Smooth muscle cell (in vitro differentiated cells): ENCODE measurements around the gene MIDN. TPM values are rescaled to one million over a fixed set of nuclear protein-coding genes. Genes with fewer than 3 reads are reported as not detected.

Source experiments
- DNase-seq: peaks from one replicate; lab custom pipeline; 2025; ENCODE audit not compliant: unreplicated experiment; lab: John Stamatoyannopoulos, UW
- H2AFZ ChIP-seq: fragments of 200-600 bp; sonication (generic); 2 replicates; pipeline ENCODE4 v1.6.0; 2016; ENCODE audit warnings: antibody characterized with exemption, low read depth, mild to moderate bottlenecking
- H3F3A ChIP-seq: fragments of 200-600 bp; sonication (generic); 2 replicates; pipeline ENCODE4 v1.6.0; 2017; ENCODE audit warnings: antibody characterized with exemption, low read depth
- H3K27ac ChIP-seq: fragments of 200-600 bp; sonication (generic); 2 replicates; pipeline ENCODE4 v1.5.1; 2016; ENCODE audit warnings: low read depth, mild to moderate bottlenecking
- H3K27me3 ChIP-seq: fragments of 200-600 bp; sonication (generic); 2 replicates; pipeline ENCODE4 v1.6.1; 2016; ENCODE audit warnings: low read depth, mild to moderate bottlenecking
- H3K36me3 ChIP-seq: fragments of 200-600 bp; sonication (generic); 2 replicates; pipeline ENCODE4 v1.5.1; 2016; ENCODE audit warnings: low read depth
- H3K4me1 ChIP-seq: fragments of 200-600 bp; sonication (generic); 2 replicates; pipeline ENCODE4 v1.5.1; 2016; ENCODE audit warnings: low read depth
- H3K4me2 ChIP-seq: fragments of 200-600 bp; sonication (generic); 2 replicates; pipeline ENCODE4 v1.6.0; 2016; ENCODE audit warnings: mild to moderate bottlenecking
- H3K4me3 ChIP-seq: fragments of 200-600 bp; sonication (generic); 2 replicates; pipeline ENCODE4 v1.5.1; 2016; ENCODE audit warnings: mild to moderate bottlenecking
- H3K79me2 ChIP-seq: fragments of 200-600 bp; sonication (generic); 2 replicates; pipeline ENCODE4 v1.6.0; 2016; ENCODE audit warnings: low read depth, mild to moderate bottlenecking
- H3K9ac ChIP-seq: fragments of 200-600 bp; sonication (generic); 2 replicates; pipeline ENCODE4 v1.6.0; 2016; ENCODE audit warnings: low read depth
- H3K9me3 ChIP-seq: fragments of 200-600 bp; sonication (generic); replicated peaks from 2 replicates; pipeline ENCODE4 v1.5.1; 2016; ENCODE audit warnings: low read depth
- H4K20me1 ChIP-seq: fragments of 200-600 bp; sonication (generic); 2 replicates; pipeline ENCODE4 v1.6.0; 2016; ENCODE audit warnings: low read depth
- CTCF ChIP-seq: fragments of 200-600 bp; sonication (generic); IDR thresholded peaks from 2 replicates; pipeline ENCODE4 v1.5.1; 2017; ENCODE audit warnings: borderline replicate concordance, mild to moderate bottlenecking, antibody characterized with exemption; ENCODE audit not compliant: insufficient read depth, poor library complexity, severe bottlenecking
- WGBS: methylation state at CpG from one replicate; pipeline ENCODE4 v1.1.7; 2016; ENCODE audit warnings: low lambda C conversion rate; 5-methylcytosine and 5-hydroxymethylcytosine counted together
- polyA plus RNA-seq: library from polyadenylated mRNA; unstranded; fragments of >200 nt; fragmentation: Nextera tagmentation; extraction: Ambion mirVana; gene quantifications from 2 replicates; pipeline ENCODE4 v1.2.1, GENCODE V29; 2016
- total RNA-seq: library from RNA; depleted of rRNA; stranded (reverse); fragments of >200 nt; gene quantifications from 2 replicates; pipeline ENCODE4 v1.2.3, GENCODE V29; 2014

The MIDN gene
- total and polyA plus RNA-seq, 2 experiments from 2014 or later = 58.5 to 65.3 TPM

DNA sequence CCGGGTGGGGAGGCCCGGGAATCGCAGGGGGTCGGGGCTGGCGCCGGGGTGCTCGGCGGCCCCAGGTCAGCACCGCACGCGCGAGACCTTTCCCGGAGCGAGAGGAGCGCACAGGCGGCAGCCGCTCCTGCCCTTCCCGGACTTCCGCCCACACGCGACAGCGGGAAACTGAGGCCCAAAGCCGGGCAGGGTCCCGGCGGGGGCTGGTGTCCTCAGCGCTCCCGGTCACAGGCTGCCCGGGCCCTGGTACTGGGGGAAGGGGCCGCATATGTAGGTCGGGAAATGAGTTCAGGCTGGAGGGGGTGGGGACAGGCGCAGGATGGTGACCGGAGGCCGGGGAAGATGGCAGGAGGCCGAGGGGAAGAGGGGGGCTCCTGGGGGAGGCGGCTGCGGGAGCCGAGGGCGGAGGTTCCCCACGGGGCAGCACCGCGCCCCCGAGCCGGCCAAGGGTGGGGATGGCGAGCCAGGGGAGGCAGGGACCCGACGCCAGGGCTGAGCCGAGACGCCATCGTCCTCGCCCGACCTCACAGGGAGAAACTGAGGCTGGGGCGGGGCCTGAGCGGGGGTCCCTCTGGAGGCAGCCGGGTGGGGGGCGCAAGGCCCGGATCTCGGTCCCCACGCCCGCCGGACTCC is 11.2 kb upstream of the MIDN start:
- Histone ChIP-seq H3K27me3 (no peaks in the 10 kb centered on the region), H3K4me1 (peaks cover 12% of the 10 kb centered on the region), H3K4me2 (peak overlapping the region; percentile 95), H3K9me3 (no peaks in the 10 kb centered on the region), H3K4me3 (peak overlapping the region; percentile 64), H4K20me1 (peaks cover 42% of the 10 kb centered on the region), H3K36me3 (no peaks in the 10 kb centered on the region), H3K9ac (peak overlapping the region; percentile 76), H3K27ac (peak overlapping the region; percentile 47), H3K79me2 (peaks cover 13% of the 10 kb centered on the region), H2AFZ (no peak overlapping the region), H3F3A (peaks cover 26% of the 10 kb centered on the region)
- TF ChIP-seq CTCF = no peak
- WGBS = 0% methylated on average over 24 of the region's 60 CpGs
- no peak for DNase-seq

- no peaks in the 10 kb centered on the region for H3K27me3 ChIP-seq
- WGBS = under 1% methylated on average over 21 of the region's 87 CpGs
- peak within 1 kb of the TSS; percentile 64 for H3K4me3 ChIP-seq
- TF ChIP-seq CTCF = no peak
- no peak within 1 kb of the TSS for H2AFZ ChIP-seq
- peak; percentile 22 for DNase-seq
- peak within 1 kb of the TSS; percentile 76 for H3K9ac ChIP-seq
- no peaks in the 10 kb centered on the region for H3K9me3 ChIP-seq
- H3K4me2 ChIP-seq = peak within 1 kb of the TSS; percentile 95
- H3F3A ChIP-seq = peaks cover 20% of the 10 kb centered on the region
- H3K4me1 ChIP-seq = peaks cover 15% of the 10 kb centered on the region
- H3K36me3 ChIP-seq = no peaks in the 10 kb centered on the region
- H3K27ac ChIP-seq = peak within 1 kb of the TSS; percentile 88
- peaks cover 20% of the 10 kb centered on the region for H3K79me2 ChIP-seq
- H4K20me1 ChIP-seq = peaks cover 35% of the 10 kb centered on the region
These were observed 10.5 kb upstream of the MIDN start, which contains the start of gene CBARP for GRCh38 chr19:1237754-1238368. Gene CBARP, minus strand, starts transcription at chr19:1238005. Its CDS starts 1,905 bp downstream, at chr19:1236100.

- Histone ChIP-seq H3K27ac (peak overlapping the region; percentile 88), H3K4me3 (peak overlapping the region; percentile 40), H3K4me1 (peaks cover 15% of the 10 kb centered on the region), H3K36me3 (no peaks in the 10 kb centered on the region), H3K4me2 (peak overlapping the region; percentile 82), H3K9ac (no peak overlapping the region), H3K27me3 (no peaks in the 10 kb centered on the region), H3K9me3 (no peaks in the 10 kb centered on the region), H4K20me1 (peaks cover 29% of the 10 kb centered on the region), H2AFZ (no peak overlapping the region), H3F3A (peaks cover 19% of the 10 kb centered on the region), H3K79me2 (peaks cover 25% of the 10 kb centered on the region)
- TF ChIP-seq CTCF = no peak
- WGBS = 80% methylated on average over 32 of the region's 34 CpGs
- no peak for DNase-seq
These were observed 9.7 kb upstream of the MIDN start for GRCh38 chr19:1238369-1239303.
